GM18909 (cell line): ENCODE results near the gene MMP13.
"Not testable (repeated sequence)": the region's sequence is repeated elsewhere in the genome, so short reads cannot be mapped to it uniquely, and the experiment has no call there.

Experiments used
- ATAC-seq: cut with Tn5 transposase; IDR thresholded peaks from one replicate; pipeline ENCODE4 v1.9.1; 2021; ENCODE audit warnings: mild to moderate bottlenecking; ENCODE audit not compliant: unreplicated experiment, poor library complexity

MMP13 gene

DNA sequence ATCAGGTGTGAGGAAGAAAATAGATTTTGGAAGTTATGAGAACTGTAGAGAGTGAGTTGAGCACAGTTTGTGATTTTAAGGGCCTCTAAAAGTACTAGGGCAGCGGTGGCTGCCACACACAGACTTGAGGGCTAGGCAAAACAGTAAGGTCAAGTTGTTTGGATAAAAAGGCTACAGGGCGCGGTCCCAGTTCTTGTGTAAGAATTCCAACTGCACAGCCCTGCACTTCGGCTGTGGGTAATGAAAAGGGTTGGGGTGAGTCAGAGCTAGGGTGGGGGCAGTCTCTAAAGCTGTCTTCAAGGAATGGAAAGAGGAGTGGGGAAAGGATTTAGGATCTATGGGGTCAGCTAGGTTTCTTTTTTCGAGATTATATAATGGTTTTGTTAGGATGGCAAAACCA, 49.7 kb downstream of the MMP13 start:
- not testable (repeated sequence) for ATAC-seq

GRCh38 chr11:102903895-102904294, 51.6 kb downstream of the MMP13 start:
- ATAC-seq = not testable (repeated sequence)

DNA sequence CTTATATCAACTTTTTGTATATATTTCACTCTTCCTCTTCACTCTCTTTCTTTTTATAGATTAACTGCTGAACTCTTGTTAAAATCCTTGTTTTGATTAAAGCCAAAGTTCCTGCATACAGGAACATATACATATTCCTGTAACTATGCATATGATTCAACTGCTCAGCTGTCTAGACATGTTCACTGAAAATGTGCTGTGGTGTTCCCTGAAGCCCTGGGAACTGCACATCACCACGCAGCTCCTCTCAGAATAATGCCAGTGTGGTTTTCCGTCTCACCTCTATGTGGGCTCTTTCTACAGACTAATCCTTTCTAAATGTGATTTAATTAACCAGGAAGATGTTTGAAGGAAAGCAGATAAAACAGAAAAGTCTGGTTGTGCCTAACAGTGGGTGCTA, 55.2 kb downstream of the MMP13 start:
- ATAC-seq = no peak
